GM23338 (cell line): ENCODE data around the gene CHRNA4. TPM values are rescaled to one million over a fixed set of nuclear protein-coding genes. Genes with fewer than 3 reads are reported as not detected.

Experiments used
- ATAC-seq: fragments of 200-7000 bp; cut with Tn5 transposase; 3 replicates; pipeline ENCODE4 v1.9.1; 2020
- DNase-seq: peaks from one replicate; pipeline ENCODE4 v3.0.0-alpha.2; 2015; ENCODE audit warnings: low spot score
- H2AFZ ChIP-seq: fragments of 200-600 bp; sonication (generic); 2 replicates; pipeline ENCODE4 v1.8.0; 2016; ENCODE audit warnings: antibody characterized with exemption, mild to moderate bottlenecking, moderate library complexity
- H3F3A ChIP-seq: fragments of 200-600 bp; sonication (generic); replicated peaks from 2 replicates; pipeline ENCODE4 v1.8.0; 2017; ENCODE audit warnings: antibody characterized with exemption, mixed run types, low read depth
- H3K27ac ChIP-seq: fragments of 200-600 bp; sonication (generic); 2 replicates; pipeline ENCODE4 v1.6.1; 2016; ENCODE audit warnings: low read depth
- H3K27me3 ChIP-seq: fragments of 200-600 bp; sonication (generic); 2 replicates; pipeline ENCODE4 v1.8.0; 2016; ENCODE audit warnings: mild to moderate bottlenecking, mixed run types, moderate library complexity; ENCODE audit not compliant: insufficient read depth
- H3K36me3 ChIP-seq: fragments of 200-600 bp; sonication (generic); 2 replicates; pipeline ENCODE4 v1.8.0; 2016; ENCODE audit warnings: mild to moderate bottlenecking; ENCODE audit not compliant: insufficient read depth
- H3K4me1 ChIP-seq: fragments of 200-600 bp; sonication (generic); 2 replicates; pipeline ENCODE4 v1.8.0; 2016; ENCODE audit warnings: mild to moderate bottlenecking, moderate library complexity; ENCODE audit not compliant: insufficient read depth
- H3K4me2 ChIP-seq: fragments of 200-600 bp; sonication (generic); 2 replicates; pipeline ENCODE4 v1.7.1; 2017; ENCODE audit warnings: mixed run types
- H3K4me3 ChIP-seq: fragments of 200-600 bp; sonication (generic); 2 replicates; pipeline ENCODE4 v1.6.1; 2016; ENCODE audit warnings: mixed run types
- H3K79me2 ChIP-seq: fragments of 200-600 bp; sonication (generic); replicated peaks from 2 replicates; pipeline ENCODE4 v1.8.0; 2017; ENCODE audit warnings: mild to moderate bottlenecking; ENCODE audit not compliant: insufficient read depth
- H3K9me2 ChIP-seq: fragments of 200-600 bp; sonication (generic); 2 replicates; pipeline ENCODE4 v1.8.0; 2017; ENCODE audit not compliant: insufficient read depth
- H4K20me1 ChIP-seq: fragments of 200-600 bp; sonication (generic); replicated peaks from 2 replicates; pipeline ENCODE4 v1.8.0; 2017; ENCODE audit warnings: mild to moderate bottlenecking; ENCODE audit not compliant: insufficient read depth
- H3K27ac Mint-ChIP-seq: 2 replicates; pipeline ENCODE4 v1.8.0; 2020; ENCODE audit warnings: inconsistent platforms, mild to moderate bottlenecking, moderate library complexity, mixed read lengths
- H3K27me3 Mint-ChIP-seq: 3 replicates; pipeline ENCODE4 v1.8.0; 2022; ENCODE audit warnings: low read depth, mild to moderate bottlenecking, moderate library complexity, mixed read lengths, inconsistent platforms; ENCODE audit not compliant: insufficient read depth, poor library complexity
- H3K36me3 Mint-ChIP-seq: 3 replicates; pipeline ENCODE4 v1.8.0; 2021; ENCODE audit warnings: low read depth, mild to moderate bottlenecking, inconsistent platforms, moderate library complexity, mixed read lengths
- H3K4me1 Mint-ChIP-seq: 3 replicates; pipeline ENCODE4 v1.8.0; 2020; ENCODE audit warnings: mild to moderate bottlenecking, inconsistent platforms, mixed read lengths
- H3K4me3 Mint-ChIP-seq: 3 replicates; pipeline ENCODE4 v1.8.0; 2021; ENCODE audit warnings: moderate library complexity, mild to moderate bottlenecking, inconsistent platforms, mixed read lengths
- H3K9me3 Mint-ChIP-seq: 3 replicates; pipeline ENCODE4 v1.8.0; 2020; ENCODE audit warnings: moderate library complexity, mild to moderate bottlenecking, inconsistent platforms, mixed read lengths
- CREB1 ChIP-seq: fragments of 250-450 bp; sonication (Bioruptor Pico); IDR thresholded peaks from 2 replicates; pipeline ENCODE4 v1.5.0; 2020; ENCODE audit warnings: low read depth, mild to moderate bottlenecking, moderate library complexity
- CTCF ChIP-seq, 2 experiments: fragments of 200-600 bp in 1 of 2; sonication (generic) in 1 of 2; conservative IDR thresholded peaks; 2 replicates each; pipeline versions ENCODE4 v1.5.1 to v1.6.1; 2016 to 2017; ENCODE audit warnings: antibody characterized with exemption in 2 of 2, low read depth in 2 of 2, mild to moderate bottlenecking in 2 of 2, moderate library complexity in 1 of 2
- ETS1 ChIP-seq: IDR thresholded peaks from 2 replicates; pipeline ENCODE4 v1.6.1; 2016; ENCODE audit warnings: antibody characterized with exemption
- EZH2 ChIP-seq: fragments of 200-600 bp; sonication (generic); IDR thresholded peaks from one replicate; pipeline ENCODE4 v1.8.0; 2017; ENCODE audit warnings: antibody characterized with exemption, mild to moderate bottlenecking, low read depth; ENCODE audit not compliant: unreplicated experiment
- EZH2phosphoT487 ChIP-seq: fragments of 200-600 bp; sonication (generic); IDR thresholded peaks from one replicate; pipeline ENCODE4 v1.8.1; 2018; ENCODE audit warnings: antibody characterized with exemption; ENCODE audit not compliant: unreplicated experiment
- JUNB ChIP-seq: IDR thresholded peaks from one replicate; pipeline ENCODE4 v1.6.1; 2016; ENCODE audit warnings: antibody characterized with exemption; ENCODE audit not compliant: unreplicated experiment
- NANOG ChIP-seq: IDR thresholded peaks from 2 replicates; pipeline ENCODE4 v1.6.1; 2016; ENCODE audit warnings: antibody characterized with exemption, borderline replicate concordance
- POLR2AphosphoS5 ChIP-seq: IDR thresholded peaks from 2 replicates; pipeline ENCODE4 v1.6.1; 2016; ENCODE audit warnings: antibody characterized with exemption, low read depth
- REST ChIP-seq: IDR thresholded peaks from one replicate; pipeline ENCODE4 v1.6.1; 2018; ENCODE audit warnings: antibody characterized with exemption; ENCODE audit not compliant: unreplicated experiment
- STAT1 ChIP-seq: IDR thresholded peaks from one replicate; pipeline ENCODE4 v1.6.1; 2016; ENCODE audit warnings: antibody characterized with exemption; ENCODE audit not compliant: unreplicated experiment
- ZNF114 ChIP-seq: fragments of 250-450 bp; sonication (Bioruptor Pico); IDR thresholded peaks from 2 replicates; pipeline ENCODE4 v1.5.0; 2020; ENCODE audit warnings: mild to moderate bottlenecking, moderate library complexity
- ZNF331 ChIP-seq: fragments of 250-450 bp; sonication (Bioruptor Pico); IDR thresholded peaks from 2 replicates; pipeline ENCODE4 v1.5.0; 2020; ENCODE audit warnings: low read depth, mild to moderate bottlenecking, moderate library complexity
- ZNF462 ChIP-seq: fragments of 250-450 bp; sonication (Bioruptor Pico); IDR thresholded peaks from 2 replicates; pipeline ENCODE4 v1.5.0; 2020; ENCODE audit warnings: mild to moderate bottlenecking, moderate library complexity
- polyA plus RNA-seq: library from polyadenylated mRNA; unstranded; fragments of >200 nt; fragmentation: Nextera tagmentation; extraction: Ambion mirVana; gene quantifications from 2 replicates; pipeline ENCODE4 v1.2.1, GENCODE V29; 2016
- total RNA-seq: library from RNA; depleted of rRNA; stranded (reverse); fragments of >200 nt; shearing (Covaris generic); gene quantifications from 2 replicates; pipeline ENCODE4 v1.2.3, GENCODE V29; 2014

The CHRNA4 gene
- total and polyA plus RNA-seq, 2 experiments from 2014 or later: 2.7 to 3.9 TPM

GRCh38 chr20:63370618-63371187, 9.6 kb upstream of the CHRNA4 start:
- H3K79me2 ChIP-seq: no peaks in the 10 kb centered on the region
- peak overlapping the region; percentile 16; the same call in 1 of the 3 replicates for H3K4me3 Mint-ChIP-seq
- peaks cover 13% of the 10 kb centered on the region for H3K4me1 Mint-ChIP-seq
- no peaks in the 10 kb centered on the region for H3K4me1 ChIP-seq
- ATAC-seq (peak; percentile 41), DNase-seq (no peak)
- H3K4me3 ChIP-seq: no peak overlapping the region
- peaks cover 5% of the 10 kb centered on the region for H3K27me3 Mint-ChIP-seq
- no peaks in the 10 kb centered on the region for H3K9me2 ChIP-seq
- H3K9me3 Mint-ChIP-seq: no peaks in the 10 kb centered on the region
- H3K27me3 ChIP-seq: no peaks in the 10 kb centered on the region
- H3K36me3 Mint-ChIP-seq: no peaks in the 10 kb centered on the region
- no peak overlapping the region for H3K27ac ChIP-seq
- TF ChIP-seq ZNF462 (CRISPR knock-in tag): no peak
- no peak for TF ChIP-seq CREB1 (CRISPR knock-in tag)
- no peak for TF ChIP-seq ETS1
- no peak for TF ChIP-seq POLR2AphosphoS5
- TF ChIP-seq CTCF (conservative IDR thresholded peaks at IDR 0.05; ENCODE audit: low read depth in 2 of 2): no peak
- TF ChIP-seq EZH2: no peak
- no peak for TF ChIP-seq NANOG
- no peak for TF ChIP-seq JUNB
- no peak for TF ChIP-seq EZH2phosphoT487
- TF ChIP-seq REST: no peak
- TF ChIP-seq ZNF331 (CRISPR knock-in tag): no peak
- no peak for TF ChIP-seq STAT1
- TF ChIP-seq ZNF114: no peak
- H2AFZ ChIP-seq: peak overlapping the region; percentile 80; the same call in 1 of the 2 replicates
- H4K20me1 ChIP-seq: no peaks in the 10 kb centered on the region
- H3K4me2 ChIP-seq: no peak overlapping the region
- no peaks in the 10 kb centered on the region for H3F3A ChIP-seq
- no peaks in the 10 kb centered on the region for H3K36me3 ChIP-seq
- no peak overlapping the region for H3K27ac Mint-ChIP-seq
